ENCODE results near the gene DMAC1.

The DMAC1 gene

DNA sequence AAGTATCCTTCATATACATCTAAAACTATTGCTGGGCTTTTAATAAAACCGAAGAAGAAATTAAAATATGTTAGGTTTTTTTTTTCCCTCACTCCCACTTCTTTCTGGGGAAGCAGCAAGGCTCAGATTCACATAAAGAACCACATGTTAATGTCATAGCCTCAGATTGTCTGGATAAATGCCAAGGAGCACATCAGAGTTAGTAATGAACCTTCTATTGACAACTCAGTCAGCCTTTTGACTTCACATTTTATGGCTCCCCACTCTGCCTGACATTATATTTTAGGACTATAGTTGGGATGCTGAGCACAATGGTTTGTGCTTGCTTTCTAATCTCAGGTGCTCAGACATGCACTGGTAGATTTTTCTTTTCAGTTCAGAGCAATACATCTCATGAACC is 21.8 kb downstream of the DMAC1 start:
- no peak for TF ChIP-seq CTCF (IDR thresholded peaks at IDR 0.05; ENCODE audit: insufficient read depth, low read depth, low read length, missing control alignments)
- DNase-seq (ENCODE audit: low read depth) = no peak
- no peak overlapping the region for H3K4me3 ChIP-seq (ENCODE audit: low read depth, low read length)

DNA sequence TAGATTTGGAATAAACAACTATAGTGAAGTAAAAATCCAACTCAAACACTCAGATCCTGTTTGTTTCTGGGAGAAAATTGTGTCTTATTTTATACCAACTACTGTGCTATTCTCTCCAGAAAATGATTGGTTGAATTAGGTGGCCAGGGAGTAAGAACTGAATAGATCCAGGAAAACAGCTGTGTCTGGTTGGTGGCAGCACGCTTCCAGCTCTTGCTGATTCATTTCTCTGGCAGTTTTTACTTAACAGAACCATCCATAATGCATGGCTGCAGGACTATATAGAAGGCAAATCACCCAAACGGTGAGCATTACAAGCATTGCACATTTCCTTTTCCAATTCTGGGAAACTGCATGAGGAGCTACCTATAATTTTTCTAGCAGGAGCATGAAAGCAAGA is 29.5 kb downstream of the DMAC1 start:
- no peak for DNase-seq (ENCODE audit: low read depth)
- TF ChIP-seq CTCF (IDR thresholded peaks at IDR 0.05; ENCODE audit: insufficient read depth, low read depth, low read length, missing control alignments) = no peak
- no peak overlapping the region for H3K4me3 ChIP-seq (ENCODE audit: low read depth, low read length)

GRCh38 chr9:7762600-7762999 is 37.0 kb downstream of the DMAC1 start:
- TF ChIP-seq CTCF (IDR thresholded peaks at IDR 0.05; ENCODE audit: insufficient read depth, low read depth, low read length, missing control alignments) = no peak
- H3K4me3 ChIP-seq (ENCODE audit: low read depth, low read length) = no peak overlapping the region
- DNase-seq (ENCODE audit: low read depth) = no peak

GRCh38 chr9:7760014-7760415 is 39.6 kb downstream of the DMAC1 start:
- DNase-seq (ENCODE audit: low read depth) = no peak
- H3K4me3 ChIP-seq (ENCODE audit: low read depth, low read length) = no peak overlapping the region
- TF ChIP-seq CTCF (IDR thresholded peaks at IDR 0.05; ENCODE audit: insufficient read depth, low read depth, low read length, missing control alignments) = no peak

- DNase-seq (ENCODE audit: low read depth) = peak; percentile 79
- no peak overlapping the region for H3K4me3 ChIP-seq (ENCODE audit: low read depth, low read length)
- TF ChIP-seq CTCF (IDR thresholded peaks at IDR 0.05; ENCODE audit: insufficient read depth, low read depth, low read length, missing control alignments) = no peak
Measured at GRCh38 chr9:7756088-7756487, 43.5 kb downstream of the DMAC1 start.

- DNase-seq (ENCODE audit: low read depth) = no peak
Measured at GRCh38 chr9:7752481-7752880, 47.1 kb downstream of the DMAC1 start.

More at GRCh38 chr9:7752481-7752880, 47.1 kb downstream of the DMAC1 start:
- no peak for TF ChIP-seq CTCF (IDR thresholded peaks at IDR 0.05; ENCODE audit: insufficient read depth, low read depth, low read length, missing control alignments)
- H3K4me3 ChIP-seq (ENCODE audit: low read depth, low read length) = no peak overlapping the region

Data from GM12865 (cell line).